ENCODE results near the gene CBX8.

CBX8 gene

DNA sequence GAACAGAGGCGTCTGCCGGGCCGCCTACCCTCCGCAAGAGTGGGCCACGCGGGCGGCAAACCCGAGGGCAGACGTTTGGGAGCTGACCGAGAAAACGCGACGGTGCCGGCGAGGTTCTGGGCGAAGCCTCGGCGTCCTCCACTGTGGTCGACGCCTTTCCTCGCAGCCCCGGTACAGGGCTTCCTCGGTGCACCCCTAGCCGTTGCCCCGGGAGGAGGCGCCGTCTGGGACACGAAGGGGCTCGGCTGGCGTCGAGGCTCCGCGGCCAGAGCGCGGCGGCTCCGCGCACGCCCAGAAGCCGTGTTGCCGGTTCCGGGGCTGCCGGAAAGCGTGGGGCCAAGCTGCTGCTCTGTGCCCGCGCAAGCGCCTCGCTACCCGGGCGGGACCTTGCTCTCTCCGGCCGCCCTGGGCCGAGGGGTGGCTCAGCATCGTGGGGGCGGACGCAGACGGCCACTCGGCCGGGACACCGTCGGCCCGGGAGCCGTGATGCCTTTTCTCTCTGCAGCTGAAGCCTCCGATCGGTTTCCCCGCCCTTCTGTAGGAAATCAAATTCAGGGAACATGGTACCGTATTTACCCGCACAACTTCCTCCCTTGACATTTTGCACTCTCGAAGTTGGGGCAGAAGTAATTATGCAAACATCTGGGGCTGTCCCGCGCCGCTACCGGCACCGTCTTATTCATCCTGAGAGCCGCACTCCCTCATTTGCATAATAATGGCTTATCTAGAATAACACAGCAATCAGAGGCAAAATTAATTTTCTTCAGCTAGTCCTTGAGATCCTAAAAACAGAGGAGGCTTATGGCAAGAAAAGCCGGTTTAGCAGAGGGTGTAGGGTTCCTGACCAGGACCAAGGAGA, 7.3 kb upstream of the CBX8 start:
- no peak for DNase-seq

DNA sequence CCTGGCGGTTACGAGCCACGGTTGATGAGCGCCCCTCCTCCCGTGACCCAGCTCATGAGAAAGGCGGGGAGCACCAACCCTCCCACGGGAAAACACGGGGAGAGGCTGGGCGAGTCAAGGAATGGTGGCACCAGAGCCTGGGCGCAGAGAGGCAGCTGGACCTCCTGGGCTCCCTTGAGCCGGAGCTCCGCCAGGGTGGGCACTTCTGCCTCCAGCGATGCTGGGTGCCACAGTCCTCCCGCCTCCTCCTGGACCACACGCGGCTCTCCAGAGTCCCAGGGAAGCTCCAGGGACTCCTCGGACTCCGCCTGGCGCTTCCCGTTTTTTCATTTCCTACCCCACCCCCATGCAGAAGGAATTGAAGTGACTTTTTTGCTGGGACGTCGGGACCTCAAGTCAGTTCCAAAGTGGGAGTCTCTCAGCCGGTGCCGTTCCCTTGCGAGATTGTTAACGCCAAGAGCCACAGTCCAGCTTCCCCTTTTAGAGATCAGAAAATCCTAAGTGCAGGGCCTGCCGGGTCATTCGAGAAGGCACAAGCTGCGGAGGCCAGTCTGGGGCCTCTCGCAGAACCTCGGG, 6.6 kb upstream of the CBX8 start:
- no peak for DNase-seq

DNA sequence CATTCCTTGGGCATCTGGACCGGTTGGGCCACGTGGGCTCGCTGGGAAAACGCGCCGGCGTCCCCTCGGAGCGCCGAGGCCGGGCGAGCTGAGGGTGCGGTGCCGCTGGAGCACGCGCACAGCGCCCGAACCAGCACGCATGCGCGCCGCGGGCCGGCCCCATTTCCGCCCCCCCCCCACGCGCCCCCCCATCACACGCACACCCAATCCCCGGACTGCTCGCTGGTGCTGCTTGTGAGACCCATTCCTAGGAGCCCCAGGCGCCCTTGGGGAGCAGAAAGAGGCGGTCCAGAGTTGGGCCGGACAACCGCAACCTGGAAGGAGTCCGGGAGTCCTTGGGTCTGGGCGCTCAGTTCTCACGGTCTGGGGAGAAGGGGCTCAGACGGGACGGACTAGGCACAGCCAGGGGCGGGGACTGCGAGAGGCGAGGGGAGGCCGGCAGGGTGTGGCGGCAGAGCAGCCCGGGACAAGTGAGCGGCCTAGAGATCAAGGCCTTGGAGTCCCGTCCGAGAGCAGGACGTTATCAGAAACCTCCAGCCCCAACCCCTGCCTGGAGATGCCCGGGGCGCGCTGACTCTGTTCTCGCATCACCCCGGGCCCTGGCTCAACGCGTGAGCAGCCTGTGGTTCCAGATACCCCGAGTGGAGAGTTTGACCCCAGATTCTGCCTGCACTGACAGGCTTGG, 6.0 kb upstream of the CBX8 start:
- DNase-seq, result no peak

DNA sequence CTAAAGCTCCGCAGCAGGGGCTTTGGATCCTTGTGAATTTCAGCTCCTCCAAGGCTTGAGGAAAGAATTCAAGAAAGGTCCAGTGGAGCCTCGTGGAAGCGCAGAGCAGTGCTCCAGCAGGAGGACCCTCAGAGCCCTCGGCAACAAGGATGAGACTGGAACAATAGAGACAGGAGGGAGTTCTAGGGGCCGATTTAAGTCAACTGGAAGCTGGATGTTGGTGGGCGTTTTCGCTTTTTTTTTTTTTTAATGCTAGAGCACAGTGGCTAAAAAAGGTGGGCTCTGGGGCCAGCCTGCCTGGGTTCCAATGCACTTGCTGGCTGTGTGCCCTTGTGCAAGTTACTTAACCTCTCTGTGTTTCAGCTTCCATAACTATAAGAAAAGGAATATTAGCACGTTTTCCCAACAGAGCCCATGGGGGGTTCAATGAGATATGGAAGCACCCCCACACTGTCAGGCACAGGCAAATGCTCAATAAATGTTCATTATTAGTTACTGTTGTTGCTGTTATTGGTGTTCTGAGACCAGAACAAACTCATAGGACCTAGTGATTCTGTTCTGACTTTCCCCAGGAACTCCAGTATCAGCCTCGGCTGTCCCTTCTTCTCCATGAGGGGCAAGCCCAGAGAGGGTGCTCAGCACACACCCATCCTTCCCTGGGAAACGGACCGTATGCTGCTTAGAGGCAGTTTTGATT, 5.3 kb upstream of the CBX8 start:
- DNase-seq, result no peak

DNA sequence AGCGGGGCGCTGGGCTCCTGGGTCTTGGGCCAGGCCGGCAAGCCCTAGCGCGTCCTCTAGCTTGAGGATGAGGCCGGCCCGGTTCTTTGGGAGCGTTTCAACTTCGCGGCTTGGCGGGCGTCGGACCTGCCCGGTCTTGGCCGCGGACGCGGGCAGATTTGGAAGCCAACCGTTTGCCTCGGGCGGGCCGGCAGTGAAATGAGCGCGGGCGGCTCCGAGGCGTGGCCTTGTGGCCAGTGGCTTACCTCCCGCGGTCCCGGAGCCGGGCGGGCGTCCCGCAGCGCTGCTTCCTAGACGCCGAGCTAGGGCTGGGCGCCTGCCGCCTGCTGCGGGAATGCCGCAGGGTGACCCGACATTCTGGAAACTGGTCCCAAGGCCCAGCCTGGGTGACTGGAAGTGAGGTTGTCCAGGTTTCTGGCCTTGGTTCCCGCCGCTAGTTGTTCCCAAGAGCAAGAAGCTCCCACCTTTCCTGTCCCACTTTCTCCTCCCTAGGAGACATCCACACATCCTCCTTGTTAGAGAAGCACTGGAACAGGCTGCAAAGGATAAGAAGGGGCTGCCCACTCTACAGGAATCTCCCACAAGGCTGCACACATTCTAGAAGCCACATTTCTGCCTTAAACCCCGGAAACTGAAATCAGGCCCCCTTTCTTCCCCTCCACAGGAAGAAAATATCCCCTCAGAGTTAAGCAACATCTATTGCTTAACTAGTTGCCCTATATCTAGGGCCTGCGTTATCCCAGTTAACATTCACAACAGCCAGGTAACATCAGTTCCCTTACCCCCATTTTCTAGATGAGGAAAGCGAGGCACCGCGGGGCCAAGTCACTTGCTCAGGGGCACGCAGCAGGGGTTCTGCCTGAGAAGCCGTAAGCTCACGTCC, 4.5 kb upstream of the CBX8 start:
- DNase-seq, result no peak

DNA sequence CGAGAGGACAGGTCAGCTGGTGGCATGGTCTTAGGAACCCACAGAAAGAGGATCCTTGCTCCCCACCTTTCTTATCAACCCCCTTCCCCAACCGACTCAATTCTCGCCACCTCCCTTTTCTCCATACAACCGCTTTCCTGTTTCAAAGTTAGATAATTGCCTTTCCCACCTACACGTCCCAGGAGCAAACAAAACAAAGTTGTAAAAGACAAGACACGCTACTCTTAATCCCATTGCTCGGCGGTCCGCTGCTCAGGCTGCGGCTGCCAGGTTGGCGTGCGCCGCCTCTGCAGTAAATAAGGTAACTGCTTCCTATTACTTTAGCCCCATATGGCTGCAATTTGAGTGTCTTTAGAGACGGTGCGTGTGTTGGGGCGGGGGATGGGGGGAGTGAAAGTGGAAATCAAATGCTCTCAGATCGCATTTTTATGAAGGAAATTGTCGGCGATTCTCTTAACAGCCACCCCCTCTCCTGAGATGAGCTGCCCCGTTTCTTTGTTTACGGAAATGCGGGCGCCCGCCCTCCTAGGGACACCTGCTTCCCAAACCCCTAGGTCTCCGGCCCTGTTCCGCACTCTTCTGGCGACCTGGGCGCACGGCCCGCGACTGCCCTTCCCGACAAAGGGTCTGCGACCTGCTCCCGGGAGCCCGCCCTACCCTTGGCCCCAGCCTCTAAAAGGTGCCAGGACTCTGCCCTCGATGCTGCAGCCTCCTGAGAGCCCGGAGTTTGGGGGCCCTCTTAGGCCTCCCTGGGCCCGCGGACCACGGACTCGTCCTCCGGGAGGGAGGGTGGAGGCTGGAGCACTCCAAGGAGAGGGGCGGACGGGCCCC, 3.7 kb upstream of the CBX8 start:
- peak; percentile 56 to 68 for DNase-seq

DNA sequence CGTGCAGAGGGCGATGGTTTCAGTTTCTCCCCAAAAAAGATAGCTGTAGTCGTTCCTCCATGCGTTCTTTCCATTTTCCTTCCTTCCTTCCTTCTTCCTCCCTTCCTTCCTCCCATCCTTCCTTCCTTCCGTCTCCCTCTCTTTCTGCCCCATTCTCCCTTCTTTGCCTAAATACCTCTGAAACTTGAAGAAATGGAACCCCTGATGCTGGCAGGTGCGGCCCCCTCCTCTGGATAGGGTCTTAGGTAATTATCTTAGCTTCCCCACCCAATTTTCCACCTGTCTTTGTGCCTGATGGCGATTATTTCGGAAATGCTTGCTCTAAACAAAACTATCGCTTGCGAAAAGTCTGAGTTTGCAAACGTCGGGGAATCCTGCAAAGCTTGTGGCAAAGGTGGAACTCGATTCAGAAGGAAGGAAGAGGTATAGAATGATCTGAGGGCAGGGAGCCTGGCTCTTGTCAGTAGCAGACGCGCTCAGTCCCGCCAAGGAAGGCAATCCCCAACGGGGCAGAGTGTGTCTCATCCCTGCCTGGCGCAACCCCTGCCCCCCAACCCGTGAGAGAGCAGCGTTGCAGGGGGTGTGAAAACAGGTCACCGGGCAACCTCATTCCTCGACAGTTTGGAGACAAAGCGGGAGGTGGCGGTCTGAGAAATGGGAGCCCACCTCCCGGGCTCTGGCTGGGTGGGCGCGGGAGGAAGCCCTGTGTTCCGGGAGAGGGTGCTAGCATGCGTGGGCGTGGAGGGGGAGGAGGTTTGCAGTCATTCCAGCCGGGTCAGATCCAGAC, 2.9 kb upstream of the CBX8 start:
- no peak for DNase-seq

DNA sequence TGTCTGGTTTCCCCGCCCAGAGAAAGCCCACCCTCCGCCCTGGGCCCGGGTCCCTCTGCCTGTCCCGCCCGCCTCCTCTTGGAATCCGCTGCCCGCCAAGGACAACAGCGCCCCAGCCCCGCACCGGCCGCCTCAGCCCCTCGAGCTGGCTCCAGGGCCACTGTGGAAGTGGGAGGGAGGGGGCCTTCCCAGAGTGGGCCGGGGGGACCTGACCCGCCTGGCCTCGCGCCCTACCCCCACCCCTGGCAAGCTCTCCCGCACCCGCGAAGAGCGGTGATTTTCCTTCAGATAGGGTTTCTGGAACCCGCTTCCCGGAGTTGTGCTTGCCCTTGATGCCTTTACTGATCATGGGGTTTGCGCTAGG, 2.3 kb upstream of the CBX8 start:
- DNase-seq, result no peak

DNA sequence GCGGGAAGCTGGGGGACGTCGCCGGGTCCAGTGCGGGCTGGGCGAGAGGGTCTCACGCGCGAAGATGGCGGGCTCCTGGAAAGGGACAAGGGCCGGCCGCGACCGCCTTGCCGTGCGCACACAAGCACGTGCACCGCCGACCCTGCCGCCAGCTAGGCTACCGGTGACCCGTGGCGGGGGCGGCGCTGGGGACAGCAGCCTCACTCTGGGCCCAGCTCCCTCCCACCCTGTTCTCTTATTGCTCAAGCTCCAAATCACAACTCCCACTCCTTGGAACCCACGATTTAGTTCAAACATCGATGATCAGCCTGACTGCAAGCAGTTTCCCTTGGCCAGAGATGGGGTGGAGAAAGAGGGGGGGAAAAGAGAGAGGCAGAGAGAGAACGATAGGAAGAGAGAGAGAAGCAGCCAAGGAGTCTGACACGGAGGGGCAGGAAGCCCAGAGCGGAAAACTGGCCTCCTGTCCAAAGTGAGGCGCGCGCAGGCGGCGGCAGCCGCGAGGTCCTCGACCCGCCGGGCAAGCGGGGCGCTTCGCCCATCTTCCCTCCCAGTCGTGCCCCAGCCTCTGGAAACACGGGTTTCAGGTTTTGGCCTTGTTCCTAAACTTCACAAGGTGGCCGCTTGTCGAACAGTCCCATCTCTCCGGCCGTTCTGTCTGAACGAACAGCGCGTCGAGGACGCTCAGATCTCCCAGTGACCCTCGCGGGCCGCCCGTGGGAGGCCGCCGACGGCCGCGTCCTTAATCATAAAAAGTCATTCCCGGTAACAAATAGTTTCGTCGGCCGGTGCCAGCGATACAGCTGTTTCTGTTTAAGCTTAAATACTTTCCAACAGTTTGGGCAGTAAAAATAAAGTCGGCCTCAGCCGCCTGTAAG, 1.7 kb upstream of the CBX8 start:
- DNase-seq, result no peak

DNA sequence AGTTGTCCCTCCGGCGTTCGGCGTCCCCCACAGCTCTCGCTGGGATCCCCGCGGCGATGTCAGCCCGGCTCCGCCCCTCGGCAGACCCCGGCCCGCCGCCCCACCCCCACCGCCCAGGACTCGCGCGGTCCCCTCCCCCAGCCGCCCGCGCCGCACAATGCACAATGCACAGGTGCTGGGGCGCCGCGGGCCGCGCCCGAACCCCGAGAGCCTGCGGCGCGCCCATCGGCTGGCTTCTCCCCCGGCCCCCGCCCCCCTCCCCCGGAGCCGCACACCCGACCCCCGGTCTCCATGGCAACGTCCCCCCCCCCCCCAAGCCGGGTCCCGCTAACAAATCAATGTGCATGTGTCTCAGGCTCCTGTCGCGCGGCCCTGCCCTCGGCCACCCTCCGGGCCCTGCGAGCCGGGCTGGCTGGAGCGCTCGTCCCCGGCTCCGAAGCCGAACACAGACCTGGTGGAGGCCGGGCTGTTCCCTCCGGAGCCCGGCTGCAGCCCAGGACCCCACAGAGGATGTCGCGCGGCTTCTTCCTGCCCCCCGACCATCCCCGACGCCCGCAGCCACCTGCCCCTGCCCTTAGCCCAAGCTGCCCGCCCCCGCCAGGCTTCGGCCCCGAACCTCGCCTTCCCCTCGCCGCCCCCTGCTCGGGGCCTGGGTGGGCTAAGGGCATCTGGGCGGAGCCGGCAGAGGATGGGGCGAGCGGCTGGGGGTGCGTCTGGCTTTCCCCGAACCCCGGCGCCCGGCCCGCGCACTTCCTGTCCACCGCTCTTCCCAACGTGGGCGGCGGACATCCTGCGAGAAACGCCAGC, 818 bp upstream of the CBX8 start:
- DNase-seq, result peak; percentile 80 to 82

DNA sequence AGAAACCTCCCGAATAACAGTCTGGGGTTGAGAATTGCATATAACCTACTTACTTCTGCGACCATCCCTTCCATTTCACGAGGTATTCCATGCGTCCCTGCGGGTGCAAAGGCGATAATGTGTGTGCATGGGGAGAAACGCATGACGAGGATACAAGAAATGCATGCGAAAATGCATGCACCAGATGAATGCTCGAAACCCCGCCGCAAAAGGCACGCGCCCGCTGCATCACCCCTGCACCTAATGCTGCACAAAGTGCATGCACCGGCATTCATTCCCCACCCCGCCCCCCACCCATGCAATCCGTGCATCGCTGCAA, 474 bp downstream of the CBX8 start:
- no peak for DNase-seq

DNA sequence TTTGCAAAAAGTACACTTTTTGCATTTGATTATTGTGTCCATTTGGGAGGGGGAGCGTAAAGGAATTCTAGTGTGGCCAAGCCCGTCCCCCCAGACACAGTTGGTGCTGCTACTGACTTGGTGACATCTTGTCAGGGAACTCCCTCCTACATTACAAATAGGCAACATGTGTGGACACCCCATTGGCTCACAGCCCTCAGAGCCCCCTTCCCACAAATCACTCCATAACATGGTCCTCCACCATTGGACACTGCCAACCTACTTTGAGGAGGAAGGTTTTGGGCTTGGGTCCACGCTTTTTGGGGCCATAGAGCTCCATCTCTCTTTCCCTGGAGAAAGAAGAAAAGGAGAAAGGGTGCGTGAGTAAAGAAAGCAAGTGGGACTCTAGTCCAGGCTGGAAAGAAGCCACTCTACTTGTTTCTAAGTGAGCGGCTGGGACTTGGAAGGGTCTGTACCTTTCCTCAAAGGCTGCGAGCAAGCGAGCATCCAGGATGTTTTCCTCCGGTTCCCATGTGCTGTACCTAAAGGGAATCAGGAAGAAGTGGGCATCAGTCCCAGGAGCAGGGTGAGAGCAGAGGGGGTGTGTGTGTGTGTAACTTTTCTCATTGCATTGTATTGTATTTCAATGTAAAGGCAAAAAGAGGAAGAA, 958 bp downstream of the CBX8 start:
- no peak for DNase-seq

DNA sequence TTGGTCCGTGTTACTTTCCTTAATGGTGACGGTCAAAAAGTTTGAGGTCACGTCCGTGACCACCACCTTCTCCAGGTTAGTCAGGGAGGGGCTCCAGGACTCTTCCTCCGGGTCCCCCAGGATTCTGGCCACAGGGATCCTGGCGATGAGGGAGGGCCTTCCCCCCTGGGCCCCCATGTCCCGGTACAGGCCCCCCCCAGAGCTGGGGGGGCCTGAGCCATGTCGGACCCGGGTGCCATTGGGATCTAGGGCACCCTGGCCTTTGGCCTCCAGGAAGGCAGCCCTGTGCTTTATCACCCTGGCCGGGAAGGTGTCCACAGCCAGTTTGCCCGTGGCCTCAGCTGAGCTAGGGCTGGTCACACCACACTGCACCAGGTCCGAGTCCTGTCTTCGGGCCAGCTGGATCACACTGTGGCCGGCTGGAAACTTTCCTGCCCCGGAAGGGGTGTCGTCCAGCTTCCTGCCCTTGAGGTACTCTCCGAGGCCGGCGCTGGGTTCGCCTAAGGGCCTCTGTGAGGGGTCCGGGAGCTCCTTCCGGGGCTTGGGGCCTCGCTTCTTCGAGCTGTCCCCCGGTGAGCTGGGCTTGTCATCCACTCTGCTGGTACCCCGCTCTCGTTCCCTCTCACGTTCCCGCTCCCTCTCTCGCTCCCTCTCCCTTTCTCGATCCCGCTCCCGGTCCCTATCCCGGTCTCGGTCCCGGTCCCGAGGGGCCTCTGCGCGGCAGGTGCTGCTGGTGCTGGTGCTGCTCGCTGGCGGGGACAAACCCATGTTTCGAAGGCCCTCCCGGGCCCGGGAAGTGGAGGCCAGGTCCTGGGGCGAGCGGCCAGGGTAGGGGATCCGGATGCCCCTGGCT, 2.0 kb downstream of the CBX8 start:
- DNase-seq, result no peak

DNA sequence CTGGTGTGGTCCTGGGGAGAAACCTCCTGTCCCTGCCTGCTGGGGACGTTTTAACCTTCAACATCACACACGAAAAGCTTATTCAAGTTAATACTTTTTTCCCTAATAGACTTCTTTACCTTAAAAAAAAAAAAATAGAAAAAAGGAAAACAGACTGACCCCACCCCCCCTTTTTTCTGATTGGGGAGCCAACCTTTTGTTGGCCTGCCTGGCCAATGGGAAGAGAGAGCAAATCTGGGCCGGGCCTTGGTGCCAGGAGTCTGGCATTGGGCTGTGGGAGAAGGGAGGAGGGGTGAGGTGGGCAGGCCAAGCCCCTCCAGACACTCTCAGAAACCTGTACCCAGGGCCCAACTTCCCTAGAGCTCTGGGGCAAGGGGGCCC, 3.0 kb downstream of the CBX8 start:
- DNase-seq, result no peak

DNA sequence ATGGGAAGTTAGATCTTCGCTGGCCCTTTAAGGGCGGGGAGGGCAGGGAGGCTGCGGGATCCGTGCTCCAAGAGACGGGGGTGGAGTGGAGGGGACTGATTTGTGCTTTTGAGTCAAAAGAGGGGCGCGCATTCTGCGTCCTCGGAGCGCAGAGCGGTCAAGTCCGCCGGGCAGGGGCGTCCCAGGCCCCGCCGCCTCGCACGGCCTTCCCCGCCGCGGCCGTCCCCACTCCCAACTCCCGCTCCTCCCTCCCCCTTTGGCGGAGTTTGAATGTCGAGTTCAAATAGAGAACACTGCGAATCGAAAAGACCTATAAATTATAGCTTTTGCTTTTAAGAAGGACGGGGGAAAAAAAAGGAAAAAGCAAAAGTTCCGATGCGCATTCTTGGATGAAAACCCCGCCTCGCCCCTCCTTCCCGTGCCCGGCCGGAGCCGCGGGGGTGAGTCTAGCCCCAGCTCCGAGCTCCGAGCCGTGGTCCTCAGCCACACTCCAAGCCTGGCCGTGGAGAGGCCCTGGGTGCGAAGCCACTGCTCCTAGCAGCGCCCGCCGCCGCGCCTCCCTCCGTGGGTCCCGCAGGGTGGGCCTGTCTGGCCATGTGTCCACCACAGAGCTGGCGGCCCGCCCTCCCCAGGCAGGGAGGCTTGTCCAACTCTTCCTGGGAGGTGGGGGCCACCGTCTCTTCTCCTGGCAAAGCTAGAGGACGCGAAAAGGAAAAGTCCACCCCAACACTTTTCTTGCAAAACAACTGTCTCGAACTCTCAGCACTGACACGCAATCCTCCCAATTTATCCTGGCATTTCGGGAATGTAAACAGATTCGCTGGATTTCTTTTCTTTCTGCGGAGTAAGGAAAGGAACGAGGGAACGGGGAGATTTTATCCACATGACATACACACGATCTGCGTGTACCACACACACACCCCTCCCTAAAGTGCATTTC, 3.6 kb downstream of the CBX8 start:
- no peak for DNase-seq

DNA sequence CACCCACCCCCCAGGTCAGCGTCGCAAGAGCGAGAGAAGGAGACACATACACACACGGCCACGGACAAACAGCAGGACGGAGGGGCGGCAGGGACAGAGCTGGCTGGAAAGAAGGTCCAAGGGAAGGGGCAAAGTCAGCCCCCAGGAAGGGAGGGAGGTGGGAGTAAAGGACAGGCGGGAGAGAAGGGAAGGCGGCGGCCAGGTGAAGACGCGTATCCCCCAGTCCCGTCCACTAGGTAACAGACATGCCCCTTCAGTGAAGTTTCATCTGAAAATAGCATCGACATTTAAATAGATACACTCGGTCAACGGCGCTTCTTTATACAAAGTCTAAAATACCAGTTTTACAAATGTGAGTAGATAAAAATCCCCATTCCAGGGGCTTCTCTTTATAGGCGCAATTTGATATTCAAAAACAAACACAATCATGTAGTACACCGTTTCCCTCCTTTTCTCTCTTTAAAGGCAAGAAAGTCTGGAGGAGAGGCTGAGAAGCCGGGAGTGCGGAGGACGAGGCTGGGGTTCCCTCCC, 4.5 kb downstream of the CBX8 start:
- no peak for DNase-seq
